Thyroid gland (tissue), 4 donors: ENCODE data around the gene AKT1S1.

ENCODE experiments used
- CTCF ChIP-seq, 6 experiments: fragments of 200-600 bp in 3 of 6; fragments of 450-650 bp in 3 of 6; sonication (generic) in 3 of 6; IDR thresholded peaks; one replicate each; pipeline ENCODE4 v1.5.1; 2016 to 2019; ENCODE audit warnings: antibody characterized with exemption in 6 of 6, mild to moderate bottlenecking in 2 of 6, inconsistent platforms in 1 of 6, moderate library complexity in 1 of 6
- POLR2A ChIP-seq, 2 donors: fragments of 450-650 bp; IDR thresholded peaks; one replicate each; pipeline ENCODE4 v1.6.1; 2017; ENCODE audit warnings: antibody characterized with exemption in 2 of 2, mild to moderate bottlenecking in 2 of 2, moderate library complexity in 1 of 2

GRCh38 chr19:49859682-49860335 is 17.3 kb downstream of the AKT1S1 start:
- no peak for TF ChIP-seq POLR2A (IDR thresholded peaks at IDR 0.05)
- no peak for TF ChIP-seq CTCF (IDR thresholded peaks at IDR 0.05)
